Measurements from ENCODE around the gene VSIR.

The VSIR gene

DNA sequence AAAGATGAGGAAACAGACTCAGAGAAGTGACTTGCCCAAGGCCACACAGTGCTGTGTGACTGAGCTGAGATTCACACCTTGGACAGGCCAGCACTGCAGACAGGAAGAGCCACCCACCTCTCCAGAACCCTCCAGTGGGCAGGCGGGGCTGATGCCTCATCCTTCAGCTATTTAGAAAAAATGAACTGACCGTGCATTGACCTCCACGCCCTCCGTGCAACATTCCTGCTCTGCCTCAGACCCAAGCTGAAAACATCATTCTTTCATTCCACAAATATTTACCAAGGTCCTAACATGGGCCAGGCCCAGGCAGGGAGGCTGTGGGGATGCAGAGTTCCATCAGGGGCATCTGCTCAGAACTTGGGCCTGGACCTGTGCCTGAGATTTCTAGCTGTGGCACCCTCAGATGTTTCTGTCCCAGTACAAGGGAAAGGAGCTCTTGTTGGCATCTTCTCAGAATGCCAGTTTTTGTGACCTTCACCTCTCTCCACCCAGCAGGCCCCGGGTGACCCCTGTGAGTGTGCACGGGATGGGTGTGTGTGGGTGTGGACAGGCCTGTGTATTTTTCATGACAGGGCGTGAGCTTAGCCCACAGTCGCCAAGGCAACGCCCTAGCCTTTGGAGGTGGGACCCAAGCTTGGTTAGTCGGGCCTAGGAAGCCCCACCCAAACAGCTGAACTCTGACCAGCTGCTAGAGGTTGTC is 6.5 kb downstream of the VSIR start:
- TF ChIP-seq, protein P1, sequence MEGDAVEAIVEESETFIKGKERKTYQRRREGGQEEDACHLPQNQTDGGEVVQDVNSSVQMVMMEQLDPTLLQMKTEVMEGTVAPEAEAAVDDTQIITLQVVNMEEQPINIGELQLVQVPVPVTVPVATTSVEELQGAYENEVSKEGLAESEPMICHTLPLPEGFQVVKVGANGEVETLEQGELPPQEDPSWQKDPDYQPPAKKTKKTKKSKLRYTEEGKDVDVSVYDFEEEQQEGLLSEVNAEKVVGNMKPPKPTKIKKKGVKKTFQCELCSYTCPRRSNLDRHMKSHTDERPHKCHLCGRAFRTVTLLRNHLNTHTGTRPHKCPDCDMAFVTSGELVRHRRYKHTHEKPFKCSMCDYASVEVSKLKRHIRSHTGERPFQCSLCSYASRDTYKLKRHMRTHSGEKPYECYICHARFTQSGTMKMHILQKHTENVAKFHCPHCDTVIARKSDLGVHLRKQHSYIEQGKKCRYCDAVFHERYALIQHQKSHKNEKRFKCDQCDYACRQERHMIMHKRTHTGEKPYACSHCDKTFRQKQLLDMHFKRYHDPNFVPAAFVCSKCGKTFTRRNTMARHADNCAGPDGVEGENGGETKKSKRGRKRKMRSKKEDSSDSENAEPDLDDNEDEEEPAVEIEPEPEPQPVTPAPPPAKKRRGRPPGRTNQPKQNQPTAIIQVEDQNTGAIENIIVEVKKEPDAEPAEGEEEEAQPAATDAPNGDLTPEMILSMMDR (conservative IDR thresholded peaks at IDR 0.05; ENCODE audit: low read depth) = no peak
- CTCF ChIA-PET = interaction anchor here (0.9 to 2.9 kb wide), 2 partner anchors 70 to 448 kb away, joined by 5 to 11 read pairs; partner anchors contain the start of gene SLC29A3
- peak; percentile 94 for DNase-seq (ENCODE audit: low spot score)
- peak overlapping the region; percentile 98 for H3K27ac ChIP-seq
- POLR2A ChIA-PET (ENCODE audit: low non-redundant PET) = no interaction called here

DNA sequence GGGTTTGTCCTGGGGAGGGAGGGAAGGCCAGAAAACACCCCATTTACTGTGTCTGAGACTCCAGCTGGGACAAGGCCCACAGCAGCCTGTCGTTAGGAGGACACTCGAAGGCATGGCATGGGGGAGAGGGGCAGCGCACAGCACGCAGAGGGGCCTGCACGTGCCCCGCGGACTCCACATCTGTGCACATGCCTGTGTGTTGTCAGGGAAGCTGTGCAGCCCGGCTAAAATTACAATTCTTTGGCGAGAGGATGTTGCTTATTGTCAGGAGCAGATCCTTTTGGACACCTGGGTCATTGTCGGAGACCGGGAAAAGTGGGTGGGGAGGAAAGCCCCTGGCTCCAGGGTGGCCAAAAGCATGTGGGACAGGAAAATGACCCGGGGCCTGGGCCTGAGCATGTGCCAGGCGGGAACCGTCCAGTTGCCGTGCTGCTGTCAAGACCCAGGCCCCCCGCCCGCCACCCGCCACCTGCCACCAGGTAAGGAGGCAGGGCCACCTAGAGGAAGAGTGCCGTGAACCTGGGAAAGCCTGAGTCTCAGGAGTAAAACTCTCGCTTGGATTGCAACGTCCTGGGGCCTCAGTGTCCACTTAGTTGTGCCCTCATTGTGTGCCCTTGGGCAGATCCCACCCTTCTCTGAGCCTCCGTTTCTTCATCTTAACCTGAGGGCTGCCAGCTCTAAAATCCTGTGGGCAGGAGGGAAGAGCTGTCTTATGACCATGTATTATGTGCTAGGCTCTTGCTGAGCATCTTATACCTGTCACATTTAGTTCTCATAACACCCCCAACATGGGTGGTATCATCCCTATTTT is 7.2 kb downstream of the VSIR start:
- peak overlapping the region; percentile 98 for H3K27ac ChIP-seq
- DNase-seq (ENCODE audit: low spot score) = no peak

DNA sequence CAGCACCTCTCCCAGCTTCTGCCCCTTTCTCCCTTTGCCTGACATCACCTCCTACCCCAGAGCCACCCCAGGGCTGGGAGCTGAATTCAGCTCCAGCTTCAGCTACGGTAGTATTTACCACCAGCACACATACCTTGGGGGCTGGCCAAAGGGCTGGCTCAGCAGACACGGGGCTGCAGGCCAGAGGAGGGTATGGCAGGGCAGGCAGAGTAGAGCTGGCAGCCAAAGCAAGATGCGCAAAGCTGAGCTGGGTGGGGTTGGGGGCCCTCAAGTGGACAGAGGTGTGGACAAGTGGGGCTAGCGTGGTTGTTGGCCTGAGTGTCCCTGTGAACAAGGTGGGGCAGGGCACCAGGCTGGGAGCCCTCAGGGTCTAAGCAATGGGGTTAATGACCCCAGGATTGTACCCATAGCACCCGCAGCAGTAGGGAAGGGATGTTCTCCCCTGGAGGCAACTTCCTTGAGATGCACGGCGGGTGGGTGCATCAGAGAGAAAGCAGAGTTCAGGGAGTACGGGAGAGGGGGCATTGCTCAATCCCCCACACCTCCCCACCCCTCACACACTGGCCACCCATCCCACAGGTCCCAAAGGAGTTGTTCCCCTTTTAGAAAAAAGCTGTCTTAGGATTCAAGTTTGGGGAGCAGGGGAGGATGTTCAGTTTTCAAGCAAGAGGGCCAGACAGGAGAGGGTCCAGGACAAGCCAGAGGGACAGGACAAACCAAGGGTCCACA is 8.0 kb downstream of the VSIR start:
- H3K27ac ChIP-seq = peak overlapping the region; percentile 98
- CTCF ChIA-PET = interaction anchor here (2.1 kb wide), 1 partner anchor 8 kb away, joined by 9 read pairs; the partner anchor contains the start of gene VSIR
- no peak for DNase-seq (ENCODE audit: low spot score)
- TF ChIP-seq, protein P1 (conservative IDR thresholded peaks at IDR 0.05; ENCODE audit: low read depth) = no peak
- POLR2A ChIA-PET (ENCODE audit: low non-redundant PET) = interaction anchor here (0.9 kb wide), 1 partner anchor 8 kb away, joined by 4 read pairs; the partner anchor contains the start of gene VSIR

More for the DNA sequence above, 7.2 kb downstream of the VSIR start:
- ChIA-PET CTCF (interaction anchor here (0.9 to 2.9 kb wide), 2 partner anchors 69 to 447 kb away, joined by 5 to 11 read pairs; partner anchors contain the start of gene SLC29A3), POLR2A (ENCODE audit: low non-redundant PET) (no interaction called here)
- TF ChIP-seq, protein P1 (conservative IDR thresholded peaks at IDR 0.05; ENCODE audit: low read depth) = no peak

DNA sequence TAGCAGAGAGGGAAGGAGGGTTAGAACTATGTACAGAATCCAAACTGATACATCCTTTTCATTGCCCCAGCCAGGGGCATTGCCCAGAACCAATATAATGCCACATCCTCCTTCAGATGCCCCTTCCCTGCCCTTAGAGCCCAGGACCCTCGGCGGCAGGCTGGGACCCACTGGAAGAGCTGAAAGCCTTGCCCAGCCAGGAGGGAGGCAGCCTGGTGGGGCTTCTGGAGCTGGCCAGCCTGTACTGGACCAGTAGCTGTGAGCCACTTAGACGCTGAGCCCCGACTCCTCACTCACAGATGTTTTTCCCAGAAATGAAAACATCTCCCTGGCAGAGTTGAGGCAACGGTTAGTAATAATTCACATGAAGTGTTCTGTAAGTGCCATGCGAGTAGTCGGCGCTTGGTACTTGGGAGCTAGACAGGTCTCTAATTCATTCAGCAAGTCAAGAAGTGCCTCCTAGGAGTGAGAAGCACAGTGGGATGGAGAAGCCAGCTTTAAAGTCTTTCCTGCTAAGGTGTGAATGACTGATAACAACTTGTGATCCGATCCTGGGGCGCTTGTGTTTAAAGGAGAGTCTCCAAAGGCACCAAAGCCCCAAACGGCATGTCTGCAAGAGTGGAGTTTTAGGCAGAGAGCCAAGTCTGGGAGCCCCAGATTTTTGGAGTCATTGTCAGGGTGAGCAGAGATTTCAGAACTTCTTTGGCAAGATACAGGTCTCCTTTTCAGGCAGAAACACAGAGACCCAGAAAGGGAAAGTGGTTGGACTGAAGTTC is 9.8 kb downstream of the VSIR start:
- DNase-seq (ENCODE audit: low spot score) = no peak
- peak overlapping the region; percentile 45 for H3K27ac ChIP-seq
- POLR2A ChIA-PET (ENCODE audit: low non-redundant PET) = no interaction called here
- TF ChIP-seq, protein P1 (conservative IDR thresholded peaks at IDR 0.05; ENCODE audit: low read depth) = no peak
- CTCF ChIA-PET = interaction anchor here (0.6 to 2.1 kb wide), 4 partner anchors 9 to 141 kb away, joined by 3 to 9 read pairs (median 4); partner anchors contain the start of gene VSIR

DNA sequence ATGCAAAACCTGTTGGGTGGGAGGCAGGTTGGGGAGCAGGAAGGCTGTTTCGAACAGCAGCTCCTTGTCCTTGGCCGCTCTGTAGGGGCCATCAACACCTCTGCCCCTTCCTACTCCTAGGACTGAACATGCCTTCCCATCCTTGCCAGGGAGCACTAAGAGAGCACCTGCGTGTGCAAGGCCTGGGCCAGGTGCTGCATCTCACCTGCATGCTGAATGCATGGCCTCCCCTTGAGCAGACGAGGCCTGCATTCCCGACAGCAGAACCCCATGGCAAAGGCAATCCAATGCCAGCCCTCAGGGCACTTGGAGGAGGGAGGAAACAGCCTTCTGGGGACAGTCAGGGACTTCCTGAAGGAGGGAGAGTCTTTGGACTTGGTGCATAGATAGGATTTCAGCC is 11.0 kb downstream of the VSIR start:
- ChIA-PET POLR2A (ENCODE audit: low non-redundant PET) (no interaction called here), CTCF (interaction anchor here (0.6 to 1.1 kb wide), 2 partner anchors 11 to 21 kb away, joined by 3 read pairs; partner anchors contain the start of gene VSIR)
- TF ChIP-seq, protein P1 (conservative IDR thresholded peaks at IDR 0.05; ENCODE audit: low read depth) = no peak
- no peak for DNase-seq (ENCODE audit: low spot score)
- H3K27ac ChIP-seq = peak overlapping the region; percentile 57

Data from RWPE1 (cell line).